GM19193 (cell line): ENCODE measurements around the gene NT5C3B.

Source experiments
- POLR2A ChIP-seq: IDR thresholded peaks from 4 replicates; pipeline ENCODE4 v1.6.1; 2011; ENCODE audit not compliant: insufficient read depth, insufficient read length; ENCODE audit errors: extremely low read depth

Gene NT5C3B

GRCh38 chr17:41781404-41782110 lies 54.5 kb downstream of the NT5C3B start:
- TF ChIP-seq POLR2A: no peak

GRCh38 chr17:41779954-41780353 lies 56.1 kb downstream of the NT5C3B start:
- no peak for TF ChIP-seq POLR2A

GRCh38 chr17:41777574-41778188 lies 58.4 kb downstream of the NT5C3B start:
- TF ChIP-seq POLR2A: no peak

GRCh38 chr17:41777157-41777573 lies 58.9 kb downstream of the NT5C3B start:
- TF ChIP-seq POLR2A: no peak

GRCh38 chr17:41775394-41776226 lies 60.4 kb downstream of the NT5C3B start:
- no peak for TF ChIP-seq POLR2A
